HG02642 (cell line): ENCODE results near the gene KRT17.
"Not testable (repeated sequence)": the region's sequence is repeated elsewhere in the genome, so short reads cannot be mapped to it uniquely, and the experiment has no call there.

Experiments used
- ATAC-seq: cut with Tn5 transposase; IDR thresholded peaks from one replicate; pipeline ENCODE4 v1.9.1; 2021; ENCODE audit warnings: mild to moderate bottlenecking; ENCODE audit not compliant: unreplicated experiment, poor library complexity

KRT17 gene

DNA sequence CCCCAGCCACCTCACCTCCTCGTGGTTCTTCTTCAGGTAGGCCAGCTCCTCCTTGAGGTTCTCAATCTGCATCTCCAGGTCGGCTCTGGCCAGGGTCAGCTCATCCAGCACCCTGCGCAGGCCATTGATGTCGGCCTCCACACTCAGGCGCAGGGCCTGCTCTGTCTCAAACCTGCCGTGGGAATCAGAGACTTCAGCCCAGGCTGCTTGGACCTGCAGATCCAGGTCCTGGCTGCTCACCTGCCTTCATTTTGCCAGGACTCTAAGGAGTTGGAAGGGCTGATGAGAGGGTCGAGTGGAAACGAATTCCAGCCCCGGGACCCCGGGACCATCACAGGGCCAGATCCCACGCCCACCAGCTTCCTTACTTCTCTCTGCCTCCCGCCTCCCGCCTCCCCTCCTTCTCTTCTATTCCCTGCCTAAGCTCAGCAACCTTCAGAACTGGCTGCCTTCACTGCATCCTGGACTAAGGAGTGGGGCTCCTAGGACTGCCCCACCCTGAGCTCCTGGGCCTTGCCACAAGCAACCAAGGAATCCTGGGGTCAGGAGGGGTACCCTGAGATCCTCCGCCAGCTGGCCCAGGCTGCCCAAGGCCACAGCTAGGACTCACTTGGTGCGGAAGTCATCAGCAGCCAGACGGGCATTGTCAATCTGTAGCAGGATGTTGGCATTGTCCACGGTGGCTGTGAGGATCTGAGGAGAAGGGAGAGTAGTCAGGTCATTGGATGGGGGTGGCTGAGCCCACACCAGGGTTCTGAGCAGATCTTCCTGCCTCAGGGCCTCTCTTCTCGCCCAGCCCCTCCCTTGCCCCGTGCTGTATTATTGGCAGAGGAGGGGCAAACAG is 1.8 kb downstream of the KRT17 start:
- ATAC-seq = not testable (repeated sequence)

DNA sequence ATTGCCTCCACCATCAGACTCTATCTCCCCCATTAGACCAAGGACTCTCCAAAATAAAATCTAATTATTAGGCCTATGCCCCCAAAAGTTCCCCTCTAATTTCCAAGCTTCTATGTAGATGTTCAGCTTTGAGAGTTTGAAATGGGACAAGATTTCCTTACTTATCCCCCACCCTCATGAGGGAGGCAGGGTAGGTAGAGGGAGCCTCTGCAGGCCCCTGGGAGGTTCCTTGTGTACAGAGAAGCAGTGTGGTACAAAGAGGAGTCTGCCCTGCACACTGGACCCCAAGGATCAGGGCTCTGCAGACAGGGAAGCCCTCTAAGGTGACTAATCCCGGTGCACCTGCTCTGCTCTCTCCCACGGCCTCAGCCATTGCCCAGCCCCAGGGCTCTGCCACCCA is 2.5 kb downstream of the KRT17 start:
- ATAC-seq = no peak

DNA sequence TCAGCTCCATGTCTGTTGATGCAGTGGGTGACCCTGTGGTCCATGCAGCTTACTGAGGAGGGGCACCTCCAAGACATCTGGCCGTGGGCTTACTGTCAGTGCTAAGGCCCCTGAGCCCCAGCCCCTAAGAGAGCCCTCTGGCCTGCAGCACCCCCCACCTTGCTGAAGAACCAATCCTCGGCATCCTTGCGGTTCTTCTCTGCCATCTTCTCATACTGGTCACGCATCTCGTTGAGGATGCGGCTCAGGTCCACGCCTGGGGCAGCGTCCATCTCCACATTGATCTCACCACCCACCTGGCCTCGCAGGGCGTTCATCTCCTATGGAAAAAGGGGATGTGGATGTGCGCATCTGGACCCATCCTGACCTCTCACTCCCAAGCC is 2.9 kb downstream of the KRT17 start:
- ATAC-seq = not testable (repeated sequence)

DNA sequence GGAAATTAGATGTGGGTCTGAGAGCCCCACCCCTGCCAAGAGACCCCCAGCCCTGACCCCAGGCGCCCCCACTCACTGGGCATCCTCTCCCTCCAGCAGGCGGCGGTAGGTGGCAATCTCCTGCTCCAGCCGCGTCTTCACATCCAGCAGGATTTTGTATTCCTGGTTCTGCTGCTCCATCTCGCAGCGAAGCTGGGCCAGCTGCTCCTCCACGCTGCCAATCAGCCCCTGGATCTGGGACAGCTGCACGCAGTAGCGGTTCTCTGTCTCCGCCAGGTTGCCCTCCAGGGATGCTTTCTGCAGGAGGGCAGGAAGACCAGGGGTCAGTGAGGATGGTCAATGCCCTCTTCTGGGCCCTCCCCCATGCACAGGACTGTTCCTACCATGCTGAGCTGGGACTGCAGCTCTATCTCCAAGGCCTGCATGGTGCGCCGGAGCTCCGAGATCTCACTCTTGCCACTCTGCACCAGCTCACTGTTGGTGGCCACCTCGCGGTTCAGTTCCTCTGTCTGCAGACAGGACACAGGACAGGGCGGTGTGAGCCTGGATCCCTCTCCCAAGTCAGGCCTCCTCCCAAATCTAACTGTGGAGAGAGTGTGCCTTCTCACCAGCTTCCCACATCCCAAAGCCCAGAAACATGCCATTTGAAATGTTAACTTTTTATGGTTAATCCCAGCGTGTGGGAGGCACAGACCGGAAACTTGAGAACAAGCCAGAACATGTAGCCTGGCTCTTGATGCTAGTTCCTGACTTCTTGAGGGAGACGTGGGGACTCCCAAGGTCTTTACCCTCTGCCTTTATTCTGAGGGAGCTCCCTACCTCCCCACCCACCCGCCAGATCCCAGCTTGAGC is 3.6 kb downstream of the KRT17 start:
- no peak for ATAC-seq

DNA sequence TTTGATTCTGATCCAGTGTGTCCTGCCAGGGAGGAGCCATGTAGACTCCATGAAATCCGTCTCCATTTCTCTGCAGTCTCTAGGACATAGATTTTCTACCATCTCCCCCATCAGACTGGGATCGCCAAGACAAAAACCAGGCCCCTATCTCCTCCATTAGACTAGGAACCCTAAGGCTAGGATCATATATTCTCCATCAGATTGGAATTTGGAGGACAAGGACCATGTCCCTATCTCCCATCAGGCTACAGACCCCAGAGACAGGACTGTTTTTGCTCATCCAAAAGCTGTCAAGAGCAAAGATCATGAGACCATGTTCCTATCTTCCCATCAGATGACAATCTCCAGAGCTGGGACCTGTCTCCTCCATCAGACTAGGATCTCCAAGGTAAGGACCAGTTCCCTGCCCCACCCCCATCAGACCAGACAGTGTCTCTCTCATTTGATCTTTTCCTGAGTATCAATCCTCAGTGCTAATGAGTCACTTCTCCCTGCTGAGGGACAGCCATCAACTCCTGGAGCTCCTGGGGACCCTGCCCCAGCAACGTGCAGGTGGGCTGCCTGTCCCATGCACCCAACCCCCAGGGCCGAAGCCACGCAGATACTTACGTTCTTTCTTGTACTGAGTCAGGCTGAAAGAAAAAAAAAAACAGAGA is 4.3 kb downstream of the KRT17 start:
- ATAC-seq = not testable (repeated sequence)

DNA sequence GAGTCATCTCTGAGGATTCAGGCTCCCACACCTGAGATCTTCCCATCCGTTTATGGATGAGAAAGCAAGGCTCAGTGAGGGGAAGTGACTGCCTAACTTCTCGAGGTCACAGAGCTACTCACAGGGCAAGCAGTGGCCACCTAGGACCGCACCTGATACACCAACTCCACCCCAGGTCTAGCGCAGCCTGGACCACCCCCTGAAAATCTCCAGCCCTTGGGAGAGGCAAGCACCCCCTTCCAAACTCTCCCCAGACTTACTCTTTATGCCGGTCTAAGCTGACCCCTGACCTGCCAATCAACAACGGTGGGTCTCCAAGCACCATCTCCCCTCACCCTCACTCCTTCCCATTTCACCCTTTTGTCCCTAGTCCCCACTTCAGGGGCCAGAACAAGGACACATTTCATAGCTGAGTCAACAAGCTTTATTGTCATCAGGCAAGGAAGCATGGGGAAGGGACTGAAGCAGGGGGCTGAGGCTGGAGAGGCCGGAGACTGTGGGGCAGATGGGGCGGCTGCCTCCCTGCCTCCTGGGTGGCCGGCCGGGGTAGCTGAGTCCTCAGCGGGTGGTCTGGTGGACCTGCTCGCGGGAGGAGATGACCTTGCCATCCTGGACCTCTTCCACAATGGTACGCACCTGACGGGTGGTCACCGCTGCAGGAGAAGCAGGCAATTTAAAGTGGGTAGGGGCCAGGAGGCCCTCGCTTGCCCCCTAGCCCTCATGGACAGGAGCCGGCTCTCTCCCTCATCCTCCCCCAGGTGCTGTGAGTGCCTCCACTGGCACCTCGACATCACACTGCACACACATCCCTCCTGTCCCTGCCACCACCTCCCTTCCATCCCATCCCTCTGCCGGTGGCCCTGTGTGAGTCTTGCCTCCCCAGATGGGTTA is 5.1 kb downstream of the KRT17 start:
- no peak for ATAC-seq

DNA sequence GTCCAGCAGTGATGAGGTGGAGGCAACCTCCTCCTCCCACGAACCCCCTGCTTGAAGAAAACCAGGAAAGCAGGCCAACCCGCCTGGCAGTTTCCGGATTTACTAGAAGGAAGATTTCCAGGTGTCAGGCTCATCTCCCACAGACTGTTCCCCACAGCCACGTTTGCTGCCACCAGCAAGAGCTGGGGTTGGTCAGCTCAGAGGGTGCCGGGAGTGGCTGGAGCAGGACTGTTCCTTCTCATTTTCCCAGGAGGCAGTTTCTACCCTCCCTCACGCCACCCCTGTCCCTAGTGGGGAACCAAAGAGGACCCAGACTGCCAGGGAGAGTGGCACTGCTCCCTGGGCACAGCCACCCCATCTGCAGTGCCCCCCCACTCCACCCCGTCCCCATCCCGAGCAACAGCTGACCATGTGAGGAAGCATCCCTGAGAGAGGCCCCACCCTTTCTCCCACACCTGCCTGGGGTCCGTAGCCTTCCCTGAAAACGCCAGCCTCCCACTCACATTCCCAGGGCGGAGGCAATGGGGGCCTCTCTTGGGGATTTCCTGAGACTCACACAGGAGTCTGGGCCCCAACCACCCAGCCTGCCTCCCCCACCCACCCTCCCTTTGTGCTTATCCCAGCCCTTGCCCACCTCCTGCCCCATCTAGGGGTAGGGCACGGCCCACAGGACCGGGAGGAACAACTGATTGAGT is 5.9 kb downstream of the KRT17 start:
- ATAC-seq = no peak

DNA sequence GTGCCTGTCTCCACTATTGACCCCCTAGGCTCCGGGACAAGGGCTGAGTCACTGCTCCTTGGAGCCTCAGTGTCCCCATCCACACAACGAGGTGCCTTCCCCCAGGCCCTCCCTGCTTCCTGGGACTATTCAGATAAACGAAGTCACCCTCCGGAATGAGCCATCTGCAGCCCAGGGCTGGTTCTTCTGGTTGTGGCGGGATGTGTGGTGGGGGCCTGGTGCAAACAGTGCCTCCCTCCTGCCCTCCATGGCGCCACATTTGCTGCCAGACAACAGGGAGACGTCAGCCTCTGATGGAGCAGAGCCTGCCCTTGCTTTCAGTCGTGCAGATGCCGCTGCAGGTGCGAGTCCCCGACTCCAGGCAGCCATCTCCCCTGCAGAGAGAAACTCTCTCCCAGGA is 6.7 kb downstream of the KRT17 start:
- ATAC-seq = no peak

DNA sequence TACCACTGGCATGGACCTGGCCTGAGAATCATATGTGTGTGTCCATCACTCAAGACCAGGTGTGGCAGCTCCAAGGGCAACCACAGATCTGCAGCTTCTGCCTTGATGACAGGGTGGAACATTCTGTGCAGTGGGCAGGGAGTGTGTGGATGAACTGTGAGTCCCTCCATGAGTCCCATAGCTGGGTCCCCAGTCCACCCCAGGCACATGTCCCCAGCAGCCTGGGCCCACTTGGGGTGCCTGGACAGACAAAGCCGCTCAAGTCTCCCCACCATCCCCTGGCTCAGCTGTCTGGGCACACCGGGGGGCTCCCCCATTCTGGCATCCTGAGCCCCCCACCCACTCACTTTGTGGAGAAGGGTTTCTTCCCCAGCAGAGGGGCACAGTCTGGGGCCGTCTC is 7.2 kb downstream of the KRT17 start:
- no peak for ATAC-seq

DNA sequence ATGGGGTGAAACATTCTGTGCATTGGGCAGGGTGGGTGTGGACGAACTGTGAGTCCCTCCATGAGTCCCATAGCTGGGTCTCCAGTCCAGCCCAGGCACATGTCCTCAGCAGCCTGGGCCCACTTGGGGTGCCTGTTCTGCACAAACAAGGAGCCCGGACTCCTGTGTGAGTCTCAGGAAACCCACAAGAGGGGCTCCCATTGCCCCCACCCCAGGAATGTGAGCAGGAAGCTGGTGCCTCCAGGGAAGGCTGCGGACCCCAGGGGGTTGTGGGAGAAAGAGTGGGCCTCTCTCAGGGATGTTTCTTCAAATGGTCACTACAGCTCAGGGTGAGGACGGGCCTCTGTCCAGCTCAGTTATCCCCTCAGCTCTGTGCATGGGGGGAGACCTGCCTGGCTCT is 7.9 kb downstream of the KRT17 start:
- ATAC-seq = not testable (repeated sequence)

DNA sequence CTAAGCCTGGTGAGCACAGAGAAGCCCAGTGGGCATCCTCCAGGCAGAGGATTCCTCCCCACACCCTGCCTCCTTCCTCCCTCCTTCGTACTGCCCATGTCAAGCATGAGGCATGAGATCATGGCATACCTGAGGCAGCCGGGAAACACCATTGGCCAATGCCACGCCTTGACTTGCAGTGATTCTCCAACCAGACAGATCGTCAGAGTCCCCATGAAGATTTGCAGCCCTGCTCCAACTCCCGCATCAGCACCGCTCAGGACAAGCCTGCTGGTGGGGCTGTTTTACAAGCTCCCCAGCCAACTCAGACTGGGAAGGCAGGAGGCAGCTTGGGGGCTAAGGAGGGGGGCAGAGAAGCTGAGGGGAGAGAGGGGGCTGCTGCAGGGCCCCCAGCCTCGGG is 8.9 kb downstream of the KRT17 start:
- no peak for ATAC-seq

DNA sequence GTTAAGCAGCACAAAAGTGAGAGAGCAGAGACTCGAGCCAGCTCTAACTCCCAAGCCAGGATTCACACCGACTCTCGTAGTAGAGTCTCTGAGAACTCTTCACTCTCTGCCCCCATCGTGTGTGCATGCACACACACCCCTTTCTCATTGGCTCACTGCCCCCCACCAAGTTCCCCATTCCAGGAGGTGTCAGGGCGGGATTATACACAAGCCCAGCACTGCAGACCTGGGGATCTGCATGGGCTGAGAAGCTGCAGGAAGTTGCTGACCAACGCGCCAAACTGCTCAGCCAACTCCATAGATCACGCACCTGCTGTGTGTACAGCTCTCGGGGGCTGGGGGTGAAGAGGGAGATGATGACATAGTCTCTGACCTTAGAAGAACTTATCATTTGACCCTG is 9.6 kb downstream of the KRT17 start:
- ATAC-seq = not testable (repeated sequence)

DNA sequence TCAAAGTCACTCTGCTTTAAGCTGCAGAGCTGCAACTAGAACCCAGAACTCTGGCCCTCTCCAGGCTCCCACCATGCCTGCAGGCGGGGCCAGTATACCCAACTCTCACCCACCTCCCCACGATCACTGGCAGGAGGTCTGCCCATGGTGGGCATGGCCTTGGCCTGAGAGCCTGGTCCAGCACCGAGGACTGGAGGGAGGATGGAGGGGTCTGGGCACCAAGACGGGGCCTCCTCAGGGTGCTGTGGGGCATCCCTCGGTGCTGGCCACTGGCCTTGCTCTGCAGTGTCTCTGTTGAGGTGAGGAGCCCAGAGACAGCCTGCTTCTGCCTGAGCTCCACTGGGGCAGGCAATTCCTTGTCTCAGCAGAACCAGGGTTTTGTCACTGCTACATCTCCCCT is 10.3 kb downstream of the KRT17 start:
- ATAC-seq = no peak

DNA sequence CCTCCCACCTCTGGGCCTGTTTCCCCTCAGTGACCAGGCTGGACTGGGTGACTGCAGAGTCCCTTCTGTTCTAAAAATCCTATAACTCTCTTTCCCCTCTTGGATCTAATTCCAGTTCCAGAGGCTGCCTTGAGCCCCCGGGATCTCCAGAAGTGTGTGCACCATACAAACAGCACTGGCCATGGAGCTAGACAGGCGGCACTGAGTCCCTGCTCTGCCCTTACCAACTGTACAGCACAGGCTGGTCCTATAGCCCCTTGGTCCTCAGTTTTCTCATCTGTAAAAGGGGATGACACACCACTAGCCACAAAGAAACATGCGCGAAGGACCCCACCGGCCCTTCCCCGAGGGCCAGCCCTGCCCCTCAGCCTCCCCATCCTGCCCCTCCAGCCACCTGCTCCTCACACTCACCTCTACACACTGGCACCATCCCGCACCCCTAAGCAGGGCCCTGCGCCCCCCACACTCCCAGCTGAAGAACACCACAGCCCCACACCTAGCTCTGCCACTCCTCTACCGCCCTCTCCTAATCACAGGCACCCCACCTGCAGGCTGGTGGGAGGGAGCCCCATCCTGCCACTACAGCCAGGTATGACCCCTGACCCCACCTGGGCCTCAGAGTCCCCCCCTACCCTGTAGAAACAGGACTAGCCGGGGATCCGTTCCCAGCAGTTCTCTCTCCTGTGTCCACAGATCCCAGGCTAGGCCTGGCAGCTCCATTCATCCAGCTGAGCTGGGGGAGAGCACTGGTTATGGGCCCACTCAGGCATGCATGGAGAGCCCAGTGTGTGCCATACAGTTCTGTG is 10.9 kb downstream of the KRT17 start:
- ATAC-seq = no peak

DNA sequence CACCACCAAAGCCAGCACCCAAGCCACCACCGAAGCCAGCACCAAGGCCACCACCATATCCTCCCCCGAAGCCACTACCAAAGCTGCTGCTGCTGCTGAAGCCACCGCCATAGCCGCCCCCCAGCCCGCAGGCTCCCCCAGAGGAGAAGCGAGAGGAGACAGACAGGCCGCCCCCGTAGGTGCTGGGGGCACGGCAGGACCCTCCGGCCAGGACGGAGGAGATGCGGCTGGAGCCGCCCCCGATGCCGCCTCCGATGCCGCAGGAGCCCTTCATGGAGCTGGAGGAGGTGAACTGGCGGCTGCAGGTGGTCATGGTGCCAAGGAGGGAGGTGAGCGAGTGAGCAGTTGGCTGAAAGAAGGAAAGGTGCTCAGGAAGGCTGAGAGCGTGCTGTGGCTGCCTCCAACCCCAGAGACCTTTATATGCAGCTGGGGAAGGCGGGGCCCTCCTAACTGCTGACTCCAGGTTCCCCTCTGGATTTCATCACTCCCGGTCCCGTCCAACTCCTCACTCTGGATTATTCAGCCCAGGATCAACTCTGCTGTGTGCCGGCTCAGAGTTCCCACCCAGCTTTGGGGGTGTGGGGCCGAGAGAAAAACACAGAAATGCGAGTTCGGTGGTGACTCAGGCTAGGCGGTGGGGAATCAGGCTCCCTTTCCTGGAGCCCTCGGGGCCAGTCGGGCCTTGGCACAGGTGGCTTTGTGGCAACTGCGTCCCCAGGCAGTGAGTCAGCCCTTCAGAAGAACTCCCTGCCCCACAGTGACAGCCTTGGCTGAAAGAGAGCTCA is 11.8 kb downstream of the KRT17 start, which contains the start of gene KRT16:
KRT16 (minus strand) TSS at position 392 of the 785 bp plus-strand sequence; CDS start at position 313, 79 bp downstream.
- not testable (repeated sequence) for ATAC-seq

DNA sequence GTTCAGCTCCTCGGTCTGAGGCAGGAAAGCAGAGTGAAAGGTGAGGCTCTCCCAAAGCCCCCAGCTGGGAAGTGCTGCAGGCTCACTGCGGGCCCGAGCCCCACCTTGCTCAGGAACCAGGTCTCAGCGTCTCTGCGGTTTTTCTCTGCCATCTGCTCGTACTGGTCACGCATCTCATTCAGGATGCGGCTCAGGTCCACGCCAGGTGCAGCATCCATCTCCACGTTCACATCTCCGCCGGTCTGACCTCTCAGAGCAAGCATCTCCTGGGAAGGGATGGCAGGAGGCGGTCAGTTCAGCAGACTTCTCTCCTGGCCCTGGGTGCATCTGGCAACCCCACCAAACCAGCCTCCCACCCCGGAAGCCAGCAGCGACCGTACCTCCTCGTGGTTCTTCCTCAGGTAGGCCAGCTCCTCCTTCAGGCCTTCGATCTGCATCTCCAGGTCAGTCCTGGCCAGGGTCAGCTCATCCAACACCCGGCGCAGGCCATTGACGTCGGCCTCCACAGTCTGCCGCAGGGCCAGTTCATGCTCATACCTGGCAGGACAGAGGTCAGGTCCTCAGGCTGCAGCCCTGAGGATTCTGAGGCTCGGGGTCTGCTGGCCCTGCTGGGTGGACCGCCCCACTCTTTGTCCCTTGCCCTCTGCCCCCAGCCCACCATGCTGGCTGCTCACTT is 13.3 kb downstream of the KRT17 start:
- ATAC-seq = no peak

DNA sequence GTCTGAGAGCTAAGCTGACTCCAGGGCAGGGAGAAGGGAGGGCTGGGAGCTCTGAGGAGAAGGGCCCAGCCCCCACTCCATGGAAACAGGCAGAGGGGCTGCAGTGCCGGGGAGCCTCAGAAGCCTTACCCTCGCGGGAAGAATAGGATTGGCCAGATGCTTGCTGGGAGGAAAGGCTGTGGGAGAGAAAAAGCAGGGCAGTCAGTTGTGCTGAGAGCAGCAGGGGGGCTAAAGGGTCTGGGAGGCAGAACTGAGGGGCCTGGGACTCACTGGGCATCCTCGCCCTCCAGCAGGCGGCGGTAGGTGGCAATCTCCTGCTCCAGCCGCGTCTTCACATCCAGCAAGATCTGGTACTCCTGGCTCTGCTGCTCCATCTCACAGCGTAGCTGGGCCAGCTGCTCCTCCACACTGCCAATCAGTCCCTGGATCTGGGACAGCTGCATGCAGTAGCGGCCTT is 14.3 kb downstream of the KRT17 start:
- ATAC-seq = not testable (repeated sequence)
